Tongue (tissue), 2 donors: ENCODE measurements around the gene FAM78A. TPM values are rescaled to one million over a fixed set of nuclear protein-coding genes. Genes with fewer than 3 reads are reported as not detected.
"Not testable (repeated sequence)": the region's sequence is repeated elsewhere in the genome, so short reads cannot be mapped to it uniquely, and the experiment has no call there.

Source experiments
- DNase-seq: peaks from one replicate; pipeline ENCODE4 v3.0.0-alpha.2; 2015
- total RNA-seq: library from RNA; depleted of rRNA; stranded (reverse); fragments of >200 nt; gene quantifications from one replicate; pipeline ENCODE4 v1.2.3, GENCODE V29; 2014

FAM78A gene
- total RNA-seq, 1 donor from 2014 or later, result 16.7 TPM

- no peak for DNase-seq
These were observed 39.5 kb downstream of the FAM78A start for GRCh38 chr9:131236761-131237160.

DNA sequence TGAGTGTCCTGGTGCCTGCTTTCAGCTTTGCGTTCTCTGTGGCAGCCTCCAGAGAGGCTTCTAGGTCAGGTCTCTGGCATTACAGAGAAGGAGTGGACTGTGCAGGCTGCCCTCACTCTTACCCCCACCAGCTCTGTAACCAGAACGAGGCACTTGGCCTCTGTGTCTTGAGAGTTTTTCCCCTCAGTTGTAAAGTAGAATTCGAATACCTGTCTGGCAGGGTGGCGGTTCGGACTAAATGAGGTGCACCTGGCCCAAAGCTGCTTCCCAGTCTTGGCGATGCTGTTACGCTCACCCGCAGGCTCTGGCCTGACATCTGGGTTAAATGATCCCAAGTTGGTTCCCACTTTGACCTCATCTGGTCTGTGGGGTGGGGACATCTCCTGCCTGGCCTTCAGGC, 40.1 kb downstream of the FAM78A start:
- DNase-seq, result no peak

GRCh38 chr9:131235480-131235851, 40.8 kb downstream of the FAM78A start:
- DNase-seq, result peak; percentile 62

DNA sequence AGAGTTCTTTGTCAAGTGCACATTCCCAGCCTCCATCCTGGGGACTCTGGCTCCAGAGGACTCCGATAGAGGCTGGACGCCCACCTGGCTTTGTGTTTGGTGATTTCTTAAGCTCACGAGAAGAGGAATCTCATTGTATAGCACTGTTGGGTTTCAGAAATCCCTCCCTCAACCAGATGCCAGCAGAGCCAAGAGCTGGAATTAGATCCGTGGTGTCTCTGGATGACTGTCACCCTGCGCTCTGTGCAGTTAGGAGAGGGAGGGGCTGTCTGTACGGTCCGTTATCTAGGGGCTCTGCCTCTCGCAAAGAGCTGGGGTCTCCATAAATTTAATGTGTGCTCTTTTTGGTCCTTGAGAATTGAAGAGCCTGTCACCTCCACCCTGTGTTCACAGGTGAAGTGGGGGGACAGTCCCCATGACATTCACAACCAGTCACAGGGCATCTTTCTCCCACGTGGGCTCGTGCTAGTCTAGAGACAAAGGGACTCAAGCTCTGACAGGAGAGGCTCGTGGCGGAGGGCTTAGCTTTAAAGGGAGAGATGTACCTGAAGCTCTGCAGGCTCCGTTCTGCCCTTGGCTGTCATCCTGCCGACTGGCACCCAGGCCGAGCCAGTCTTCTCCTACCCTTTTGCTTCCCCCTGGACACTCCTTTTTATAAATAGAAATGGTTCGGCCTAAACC, 41.4 kb downstream of the FAM78A start:
- DNase-seq, result peak; percentile 54

GRCh38 chr9:131233995-131234394, 42.3 kb downstream of the FAM78A start:
- no peak for DNase-seq

GRCh38 chr9:131233556-131233955, 42.8 kb downstream of the FAM78A start:
- DNase-seq, result no peak

- DNase-seq, result no peak
These were observed 47.3 kb downstream of the FAM78A start for GRCh38 chr9:131228988-131229387.

DNA sequence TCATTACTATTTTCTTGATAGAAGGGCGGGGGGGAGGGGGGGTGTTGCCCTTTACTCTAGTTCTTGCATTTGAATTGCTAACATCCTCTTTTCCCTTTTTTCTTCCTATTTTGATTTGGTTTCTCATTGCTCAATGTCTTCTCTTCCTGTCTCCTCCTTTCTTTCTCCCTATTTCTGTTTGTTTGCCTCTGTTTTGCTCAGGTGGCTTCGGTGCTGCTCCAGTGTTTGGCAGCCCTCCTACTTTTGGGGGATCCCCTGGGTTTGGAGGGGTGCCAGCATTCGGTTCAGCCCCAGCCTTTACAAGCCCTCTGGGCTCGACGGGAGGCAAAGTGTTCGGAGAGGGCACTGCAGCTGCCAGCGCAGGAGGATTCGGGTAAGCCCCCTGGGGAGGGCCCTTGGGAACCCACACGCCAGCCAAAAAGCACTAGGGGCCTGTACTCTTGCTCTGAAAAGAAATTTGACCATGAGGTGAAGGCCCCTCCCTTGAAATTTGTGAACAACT, 48.3 kb downstream of the FAM78A start:
- DNase-seq, result no peak

DNA sequence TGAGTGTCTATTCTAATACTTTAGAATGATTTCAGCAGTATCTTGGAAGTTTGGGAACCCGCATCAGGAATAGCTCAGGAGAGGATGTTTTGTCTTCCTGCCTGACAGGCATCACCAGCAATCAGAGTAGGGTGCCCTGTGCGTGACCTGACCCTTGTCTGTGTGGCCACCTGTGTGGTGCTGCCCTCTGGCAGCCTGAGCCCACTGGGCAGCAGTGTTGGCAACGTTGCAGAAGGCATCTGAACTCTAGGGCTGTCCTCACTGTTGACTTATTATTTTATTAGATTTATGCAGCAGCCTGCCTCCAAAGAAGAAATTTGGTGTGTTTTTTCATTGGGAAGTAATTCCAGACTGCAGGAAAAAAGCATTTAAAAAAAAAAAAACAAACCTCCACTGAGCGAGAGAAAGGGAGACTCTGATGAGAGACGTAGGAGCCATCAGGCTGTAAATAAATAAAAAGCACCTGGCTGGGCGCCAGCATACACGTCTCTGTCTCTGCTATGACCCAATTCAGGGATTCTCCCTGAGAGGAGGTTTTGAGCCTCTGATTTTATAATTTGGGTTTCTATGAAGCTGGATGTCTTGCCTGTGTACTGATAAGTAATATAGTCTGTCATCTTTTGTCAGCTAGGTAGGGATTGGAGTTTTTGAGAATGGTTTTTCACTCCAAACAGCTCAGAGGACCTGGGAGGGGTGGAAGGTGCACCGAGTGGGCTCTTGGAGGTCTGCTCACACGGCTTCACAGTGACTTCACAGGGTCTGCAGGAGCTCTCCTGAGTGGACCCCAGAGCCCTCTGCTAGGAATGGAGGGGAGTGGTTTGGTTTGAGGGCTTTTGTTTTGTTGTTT, 49.0 kb downstream of the FAM78A start:
- DNase-seq, result peak; percentile 47

DNA sequence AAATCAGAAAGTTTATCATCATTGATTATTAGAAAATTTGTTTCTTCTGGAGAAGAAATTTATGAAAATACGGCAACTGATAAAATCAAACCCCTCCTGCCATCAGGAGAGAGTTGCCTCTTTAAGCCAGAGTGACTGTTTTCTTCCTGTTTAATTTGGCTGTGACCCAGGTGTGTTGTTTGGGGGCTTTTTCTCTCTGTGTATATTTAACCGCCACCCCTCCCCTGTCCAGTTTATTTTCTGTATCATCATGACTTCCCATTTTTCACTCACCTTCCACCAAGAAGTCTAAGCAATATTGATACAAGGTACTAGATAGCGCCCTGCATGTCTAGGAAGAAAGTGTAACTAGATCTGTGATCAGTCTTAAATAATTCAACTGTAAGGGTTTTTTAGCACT, 50.1 kb downstream of the FAM78A start:
- no peak for DNase-seq

- DNase-seq, result no peak
These were observed 53.9 kb downstream of the FAM78A start for GRCh38 chr9:131222460-131222859.

- no peak for DNase-seq
These were observed 55.8 kb downstream of the FAM78A start for GRCh38 chr9:131220485-131220884.

- no peak for DNase-seq
These were observed 57.9 kb downstream of the FAM78A start for GRCh38 chr9:131218370-131218769.

GRCh38 chr9:131217331-131218031, 58.8 kb downstream of the FAM78A start:
- no peak for DNase-seq

DNA sequence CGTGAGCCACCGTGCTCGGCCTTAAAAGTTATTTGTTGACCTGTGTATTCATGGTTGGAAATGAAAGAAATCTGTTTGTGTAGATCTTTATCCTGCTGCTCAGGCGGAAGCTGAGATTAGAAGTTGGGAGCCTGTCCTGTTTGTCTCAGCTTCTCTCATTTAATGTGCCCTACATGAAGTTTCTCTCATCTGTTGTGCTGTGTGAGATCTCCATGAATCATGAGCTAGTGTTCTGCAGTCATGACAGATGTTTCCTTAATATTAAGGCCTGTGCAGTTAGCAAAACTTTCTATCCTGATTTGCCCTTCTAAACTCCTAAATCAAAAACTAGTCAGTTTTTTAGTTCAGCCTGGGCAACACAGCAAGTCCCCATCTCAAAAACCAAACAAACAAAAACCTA, 59.5 kb downstream of the FAM78A start:
- no peak for DNase-seq

DNA sequence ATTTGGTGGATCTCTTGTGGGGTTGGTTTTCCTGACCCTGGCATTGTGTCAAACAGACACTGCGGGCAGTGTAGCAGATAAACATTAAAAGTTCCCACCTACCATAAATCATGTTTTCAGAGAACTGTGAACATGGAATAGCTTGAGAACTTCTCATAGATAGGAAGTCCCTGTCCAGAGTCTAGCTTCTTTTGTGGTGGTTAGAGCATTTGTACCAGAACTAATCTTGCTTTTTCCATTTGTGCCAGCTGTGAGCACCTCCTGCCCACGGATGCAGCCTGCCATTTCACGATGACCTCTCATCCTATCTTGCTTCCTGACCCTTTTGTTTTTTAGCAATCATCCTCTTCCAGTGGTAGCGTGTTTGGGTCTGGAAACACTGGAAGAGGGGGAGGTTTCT, 61.4 kb downstream of the FAM78A start:
- no peak for DNase-seq

- DNase-seq, result no peak
These were observed 61.9 kb downstream of the FAM78A start for GRCh38 chr9:131214286-131214856.

DNA sequence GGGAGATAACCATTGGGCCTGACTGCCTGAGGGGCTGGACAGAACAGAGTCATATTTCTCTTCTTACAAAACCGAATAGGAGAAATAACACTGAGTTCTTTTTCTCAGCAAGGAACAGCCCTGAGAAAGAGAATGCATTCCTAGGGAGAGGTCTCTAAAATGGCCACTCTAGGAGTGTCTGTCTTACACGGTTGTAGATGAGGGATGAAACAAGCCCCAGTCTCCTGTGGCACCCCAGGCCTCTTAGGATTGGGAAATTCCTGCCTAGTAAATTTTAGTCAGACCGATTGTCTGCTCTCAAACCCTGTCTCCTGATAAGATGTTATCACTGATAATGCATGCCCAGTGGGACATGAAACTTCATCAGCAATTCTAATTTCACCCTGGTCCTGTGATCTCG, 64.4 kb downstream of the FAM78A start:
- not testable (repeated sequence) for DNase-seq
